D721Med (cell line): ENCODE measurements around the gene SYNRG.

Experiments used
- DNase-seq: peaks from one replicate; pipeline ENCODE4 v3.0.0; 2011; ENCODE audit warnings: low spot score; ENCODE audit not compliant: insufficient read length
- FAIRE-seq: peaks from 2 replicates; lab custom pipeline; 2011; peaks lifted over from hg19 to GRCh38; lab: Jason Lieb, UNC
- CTCF ChIP-seq: IDR thresholded peaks from 2 replicates; pipeline ENCODE4 v1.5.1; 2012; ENCODE audit warnings: mild to moderate bottlenecking, control low read depth; ENCODE audit not compliant: insufficient read depth; ENCODE audit errors: missing control alignments

Gene SYNRG

GRCh38 chr17:37510056-37510455, 99.2 kb downstream of the SYNRG start:
- FAIRE-seq, result no peak

GRCh38 chr17:37507111-37507510, 102.1 kb downstream of the SYNRG start:
- TF ChIP-seq CTCF, result no peak
- FAIRE-seq (no peak), DNase-seq (no peak)

More at GRCh38 chr17:37510056-37510455, 99.2 kb downstream of the SYNRG start:
- DNase-seq, result no peak
- no peak for TF ChIP-seq CTCF

GRCh38 chr17:37506678-37507077, 102.5 kb downstream of the SYNRG start:
- DNase-seq, result no peak

GRCh38 chr17:37505333-37505732, 103.9 kb downstream of the SYNRG start:
- FAIRE-seq, result no peak
- TF ChIP-seq CTCF, result no peak
- DNase-seq, result no peak

More at GRCh38 chr17:37506678-37507077, 102.5 kb downstream of the SYNRG start:
- no peak for FAIRE-seq
- peak; percentile 56 for TF ChIP-seq CTCF

DNA sequence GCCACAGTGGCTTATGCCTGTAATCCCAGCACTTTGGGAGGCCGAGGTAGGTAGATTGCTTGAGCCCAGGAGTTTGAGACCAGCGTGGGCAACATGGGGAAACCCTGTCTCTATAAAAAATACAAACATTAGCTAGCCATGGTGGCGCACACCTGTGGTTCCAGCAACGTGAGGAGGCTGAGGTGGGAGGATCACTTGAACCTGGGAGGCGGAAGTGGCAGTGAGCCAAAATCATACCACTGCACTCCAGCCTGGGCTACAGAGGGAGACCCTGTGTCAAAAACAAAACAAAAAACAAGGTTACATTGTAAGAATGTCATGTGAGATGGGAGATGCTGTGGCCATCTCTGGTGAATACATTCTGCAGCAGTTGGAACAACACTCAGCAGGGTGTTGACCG, 106.1 kb downstream of the SYNRG start:
- no peak for FAIRE-seq
- no peak for TF ChIP-seq CTCF

GRCh38 chr17:37502009-37502936, 106.9 kb downstream of the SYNRG start:
- no peak for FAIRE-seq
- no peak for TF ChIP-seq CTCF
- no peak for DNase-seq

More for the DNA sequence above, 106.1 kb downstream of the SYNRG start:
- DNase-seq, result no peak

GRCh38 chr17:37500378-37500777, 108.8 kb downstream of the SYNRG start:
- TF ChIP-seq CTCF, result no peak
- DNase-seq (no peak), FAIRE-seq (no peak)
